Prostate gland (tissue), 2 donors: Measurements from ENCODE around the gene CCDC63. TPM values are rescaled to one million over a fixed set of nuclear protein-coding genes. Genes with fewer than 3 reads are reported as not detected.

Source experiments
- DNase-seq: peaks from one replicate; pipeline ENCODE4 v3.0.0-alpha.2; 2019; ENCODE audit warnings: low spot score
- H3K27ac ChIP-seq, 2 donors: fragments of 200-600 bp; sonication (generic); 2 replicates each; pipeline ENCODE4 v1.5.1; 2017 to 2019
- H3K27me3 ChIP-seq: fragments of 200-600 bp; sonication (generic); replicated peaks from 2 replicates; pipeline ENCODE4 v1.5.1; 2019; ENCODE audit not compliant: insufficient read depth
- H3K36me3 ChIP-seq, 2 donors: fragments of 200-600 bp; sonication (generic); 1 replicate in 1 of 2; 2 replicates in 1 of 2; pipeline versions ENCODE4 v1.5.1 to v1.8.1; 2017 to 2019
- H3K4me1 ChIP-seq: fragments of 200-600 bp; sonication (generic); replicated peaks from 2 replicates; pipeline ENCODE4 v1.5.1; 2019
- H3K4me3 ChIP-seq, 2 donors: fragments of 200-600 bp; sonication (generic); 2 replicates each; pipeline ENCODE4 v1.5.1; 2017 to 2019
- H3K9me3 ChIP-seq: fragments of 200-600 bp; sonication (generic); 2 replicates; pipeline ENCODE4 v1.5.1; 2017
- POLR2A ChIP-seq: fragments of 450-650 bp; IDR thresholded peaks from one replicate; pipeline ENCODE4 v1.6.1; 2016; ENCODE audit warnings: antibody characterized with exemption, mild to moderate bottlenecking
- POLR2AphosphoS5 ChIP-seq: sonication (generic); formaldehyde crosslinking; IDR thresholded peaks from one replicate; pipeline ENCODE4 v1.6.1; 2017; ENCODE audit warnings: antibody characterized with exemption
- WGBS: methylation state at CpG from one replicate; pipeline ENCODE4 v1.1.5; 2018; 5-methylcytosine and 5-hydroxymethylcytosine counted together
- intact Hi-C: fragments of 100-400 bp; cut with DNase I; formaldehyde crosslinking; loops from one replicate; pipeline ENCODE4 v1.14.2; 2022
- total RNA-seq, 2 donors: library from RNA; depleted of rRNA; stranded (reverse); fragments of >200 nt; gene quantifications; one replicate each; pipeline ENCODE4 v1.1.0, GENCODE V29; 2016
- TF ChIP-seq, protein P1 (sequence below), 4 experiments: fragments of 200-600 bp in 2 of 4; fragments of 450-650 bp in 2 of 4; sonication (generic) in 2 of 4; IDR thresholded peaks; 1 replicate in 3 of 4; 2 replicates in 1 of 4; pipeline ENCODE4 v1.5.1; 2016 to 2019; ENCODE audit warnings: antibody characterized with exemption in 4 of 4, mild to moderate bottlenecking in 2 of 4, moderate library complexity in 2 of 4

CCDC63 gene
- total RNA-seq, 2 donors from 2014 or later: 1.2 TPM; not detected in 1

- Histone ChIP-seq H3K27me3 (no peaks in the 10 kb centered on the region), H3K4me1 (no peaks in the 10 kb centered on the region), H3K27ac (no peak overlapping the region), H3K36me3 (no peaks in the 10 kb centered on the region), H3K4me3 (no peak overlapping the region), H3K9me3 (no peaks in the 10 kb centered on the region)
- TF ChIP-seq POLR2AphosphoS5 (no peak), POLR2A (no peak)
- TF ChIP-seq, protein P1, sequence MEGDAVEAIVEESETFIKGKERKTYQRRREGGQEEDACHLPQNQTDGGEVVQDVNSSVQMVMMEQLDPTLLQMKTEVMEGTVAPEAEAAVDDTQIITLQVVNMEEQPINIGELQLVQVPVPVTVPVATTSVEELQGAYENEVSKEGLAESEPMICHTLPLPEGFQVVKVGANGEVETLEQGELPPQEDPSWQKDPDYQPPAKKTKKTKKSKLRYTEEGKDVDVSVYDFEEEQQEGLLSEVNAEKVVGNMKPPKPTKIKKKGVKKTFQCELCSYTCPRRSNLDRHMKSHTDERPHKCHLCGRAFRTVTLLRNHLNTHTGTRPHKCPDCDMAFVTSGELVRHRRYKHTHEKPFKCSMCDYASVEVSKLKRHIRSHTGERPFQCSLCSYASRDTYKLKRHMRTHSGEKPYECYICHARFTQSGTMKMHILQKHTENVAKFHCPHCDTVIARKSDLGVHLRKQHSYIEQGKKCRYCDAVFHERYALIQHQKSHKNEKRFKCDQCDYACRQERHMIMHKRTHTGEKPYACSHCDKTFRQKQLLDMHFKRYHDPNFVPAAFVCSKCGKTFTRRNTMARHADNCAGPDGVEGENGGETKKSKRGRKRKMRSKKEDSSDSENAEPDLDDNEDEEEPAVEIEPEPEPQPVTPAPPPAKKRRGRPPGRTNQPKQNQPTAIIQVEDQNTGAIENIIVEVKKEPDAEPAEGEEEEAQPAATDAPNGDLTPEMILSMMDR (IDR thresholded peaks at IDR 0.05): no peak
- intact Hi-C loops: no loop called here
- DNase-seq: no peak
- WGBS: 94% methylated on average over 9 of the region's 9 CpGs
These were observed 77.0 kb downstream of the CCDC63 start for GRCh38 chr12:110923692-110924334.

- TF ChIP-seq POLR2A: no peak
- no peak for TF ChIP-seq POLR2AphosphoS5
- TF ChIP-seq, protein P1 (IDR thresholded peaks at IDR 0.05): no peak
- H3K27ac ChIP-seq: no peak overlapping the region
- intact Hi-C loops: no loop called here
- no peak for DNase-seq
- 57% methylated on average over 6 of the region's 6 CpGs for WGBS
- no peaks in the 10 kb centered on the region for H3K4me1 ChIP-seq
- H3K27me3 ChIP-seq: no peaks in the 10 kb centered on the region
- H3K36me3 ChIP-seq: no peaks in the 10 kb centered on the region
- no peaks in the 10 kb centered on the region for H3K9me3 ChIP-seq
- H3K4me3 ChIP-seq: no peak overlapping the region
These were observed 80.8 kb downstream of the CCDC63 start for GRCh38 chr12:110927546-110927945.

GRCh38 chr12:110928700-110929099 lies 81.9 kb downstream of the CCDC63 start:
- no peaks in the 10 kb centered on the region for H3K9me3 ChIP-seq
- no peak overlapping the region for H3K4me3 ChIP-seq
- 75% methylated on average over 7 of the region's 7 CpGs for WGBS
- TF ChIP-seq POLR2A (no peak), POLR2AphosphoS5 (no peak)
- TF ChIP-seq, protein P1 (IDR thresholded peaks at IDR 0.05): no peak
- no peak for DNase-seq
- no peaks in the 10 kb centered on the region for H3K4me1 ChIP-seq
- intact Hi-C loops: no loop called here
- no peaks in the 10 kb centered on the region for H3K27me3 ChIP-seq
- no peaks in the 10 kb centered on the region for H3K36me3 ChIP-seq
- H3K27ac ChIP-seq: no peak overlapping the region

DNA sequence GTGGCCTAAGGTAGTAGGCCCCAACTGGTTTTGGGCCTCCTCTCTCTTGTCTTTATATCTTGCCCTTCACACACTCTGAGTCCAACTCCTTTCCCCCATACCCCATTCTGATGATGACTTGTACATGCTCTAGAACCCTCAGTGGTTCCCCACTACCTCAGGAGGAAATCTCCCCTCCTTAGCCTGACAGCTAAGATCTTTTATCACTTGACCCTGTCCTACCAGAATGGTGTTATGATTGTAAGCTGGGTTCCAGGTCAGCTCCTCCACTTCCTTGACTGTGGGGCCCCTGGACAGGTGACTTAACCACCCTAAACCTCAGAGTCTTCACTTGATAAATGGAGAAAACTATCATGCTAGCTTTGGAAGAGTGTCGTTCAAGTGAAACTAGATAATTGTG lies 83.0 kb downstream of the CCDC63 start:
- H3K36me3 ChIP-seq: no peaks in the 10 kb centered on the region
- no peaks in the 10 kb centered on the region for H3K27me3 ChIP-seq
- no peak overlapping the region for H3K27ac ChIP-seq
- TF ChIP-seq POLR2A: no peak
- TF ChIP-seq, protein P1 (IDR thresholded peaks at IDR 0.05): no peak
- no peak for TF ChIP-seq POLR2AphosphoS5
- H3K4me3 ChIP-seq: no peak overlapping the region
- 100% methylated on average over 1 of the region's 1 CpG for WGBS
- intact Hi-C loops: no loop called here
- DNase-seq: no peak
- H3K9me3 ChIP-seq: no peaks in the 10 kb centered on the region
- no peaks in the 10 kb centered on the region for H3K4me1 ChIP-seq
